Motor neuron (in vitro differentiated cells): ENCODE data around the gene CTXND1. TPM values are rescaled to one million over a fixed set of nuclear protein-coding genes. Genes with fewer than 3 reads are reported as not detected.

Experiments used
- ATAC-seq, 8 experiments: fragments of 200-7000 bp; cut with Tn5 transposase; replicated peaks in 6 of 8; 2 replicates each; pipeline ENCODE4 v1.8.0; 2021; ENCODE audit warnings: mild to moderate bottlenecking in 8 of 8, moderate library complexity in 8 of 8
- H3K27ac ChIP-seq, 2 donors: fragments of 250-450 bp; sonication (Bioruptor Pico); 2 replicates each; pipeline ENCODE4 v1.9.0; 2021; ENCODE audit warnings: antibody characterized with exemption in 2 of 2, mild to moderate bottlenecking in 2 of 2, moderate library complexity in 1 of 2
- H3K4me1 ChIP-seq, 2 donors: fragments of 250-450 bp; sonication (Bioruptor Pico); replicated peaks in 1 of 2; 2 replicates each; pipeline ENCODE4 v1.6.1; 2021; ENCODE audit warnings: antibody characterized with exemption in 2 of 2, mild to moderate bottlenecking in 2 of 2, moderate library complexity in 1 of 2
- H3K4me3 ChIP-seq, 5 donors: fragments of 250-450 bp; sonication (Bioruptor Pico); 2 replicates each; pipeline ENCODE4 v1.9.0; 2021; ENCODE audit warnings: antibody characterized with exemption in 5 of 5, mild to moderate bottlenecking in 5 of 5, moderate library complexity in 4 of 5
- WGBS, 10 experiments: fragments of 450-650 bp; shearing (Covaris generic); methylation state at CpG; one replicate each; pipeline ENCODE4 v1.0.0; 2022; 5-methylcytosine and 5-hydroxymethylcytosine counted together
- in situ Hi-C, 9 experiments: fragments of 400-800 bp; cut with MboI; loops; one replicate each; pipeline ENCODE4 v1.15.0; 2021; ENCODE audit warnings: low sequenced_read_pairs in 9 of 9, low pct_unique_long_range_greater_than_20kb in 2 of 9; ENCODE audit not compliant: unreplicated experiment in 9 of 9
- total RNA-seq, 8 experiments: library from RNA; unstranded; fragments of 300-600 nt; gene quantifications; 2 replicates each; pipeline versions ENCODE4 v1.2.3 to v1.2.4, GENCODE V29; 2022

Gene CTXND1
- total RNA-seq, 8 experiments from 2014 or later = under 0.01 to 10.9 (median 0.50) TPM

GRCh38 chr15:80201256-80202015 lies 50.6 kb downstream of the CTXND1 start:
- 70 to 100% (median 82%) methylated on average over 1 to 12 of the region's 26 CpGs; no CpG with 5 or more reads in 4 of the 10 experiments for WGBS, 10 experiments
- no peak for ATAC-seq
- H3K27ac ChIP-seq = no peak overlapping the region
- in situ Hi-C loops = no loop called here
- no peak overlapping the region for H3K4me3 ChIP-seq
- H3K4me1 ChIP-seq = peaks cover 0 to 2% of the 10 kb centered on the region in 2 donors

DNA sequence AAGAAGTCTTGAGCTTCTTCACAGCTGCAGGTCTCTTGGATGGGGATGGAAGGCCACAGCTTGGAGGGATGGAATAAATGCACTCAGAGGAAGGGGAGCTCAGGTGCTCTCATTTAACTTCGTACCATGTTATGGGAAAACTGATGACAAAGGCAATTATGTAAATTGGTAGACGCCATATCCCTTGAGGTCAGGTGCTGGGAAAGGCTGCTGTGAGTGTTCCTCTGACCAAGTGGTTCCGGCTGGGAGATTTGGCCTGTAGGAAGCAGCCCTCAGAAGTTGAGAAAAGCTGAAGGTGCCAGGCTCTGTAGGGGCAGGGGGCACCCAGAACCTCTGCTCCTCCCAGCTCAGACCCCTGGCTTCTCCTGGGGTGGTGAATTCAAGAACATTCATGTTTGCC lies 52.1 kb downstream of the CTXND1 start:
- in situ Hi-C loops = no loop called here
- peaks cover 0 to 2% of the 10 kb centered on the region in 2 donors for H3K4me1 ChIP-seq
- H3K27ac ChIP-seq = no peak overlapping the region
- 38 to 100% (median 75%) methylated on average over 1 to 2 of the region's 3 CpGs; no CpG with 5 or more reads in 3 of the 10 experiments for WGBS, 10 experiments
- ATAC-seq = no peak
- no peak overlapping the region for H3K4me3 ChIP-seq

- H3K27ac ChIP-seq = no peak overlapping the region
- ATAC-seq = peak in 4 of 8 experiments; percentile 36 to 93 (median 72)
- peaks cover 0 to 2% of the 10 kb centered on the region in 2 donors for H3K4me1 ChIP-seq
- WGBS, 10 experiments = 0 to 47% (median 20%) methylated on average over 1 to 2 of the region's 2 CpGs; no CpG with 5 or more reads in 5 of the 10 experiments
- in situ Hi-C loops = no loop called here
- H3K4me3 ChIP-seq = no peak overlapping the region
Observed at GRCh38 chr15:80199366-80199765, 52.6 kb downstream of the CTXND1 start.

GRCh38 chr15:80194914-80195313 lies 57.1 kb downstream of the CTXND1 start:
- ATAC-seq = no peak
- H3K4me1 ChIP-seq = peaks cover 0 to 2% of the 10 kb centered on the region in 2 donors
- no peak overlapping the region for H3K4me3 ChIP-seq
- in situ Hi-C loops = no loop called here
- 80% methylated on average over 1 of the region's 1 CpG; no CpG with 5 or more reads in 9 of the 10 experiments for WGBS, 10 experiments
- no peak overlapping the region for H3K27ac ChIP-seq

GRCh38 chr15:80194186-80194585 lies 57.8 kb downstream of the CTXND1 start:
- in situ Hi-C loops = no loop called here
- H3K4me1 ChIP-seq = no peaks in the 10 kb centered on the region
- no peak for ATAC-seq
- 50 to 100% (median 100%) methylated on average over 1 of the region's 1 CpG; no CpG with 5 or more reads in 3 of the 10 experiments for WGBS, 10 experiments
- no peak overlapping the region for H3K4me3 ChIP-seq
- H3K27ac ChIP-seq = no peak overlapping the region

GRCh38 chr15:80191897-80192595 lies 60.0 kb downstream of the CTXND1 start:
- 67 to 100% (median 95%) methylated on average over 1 to 7 of the region's 8 CpGs; no CpG with 5 or more reads in 1 of the 10 experiments for WGBS, 10 experiments
- in situ Hi-C loops = no loop called here
- Histone ChIP-seq H3K27ac (no peak overlapping the region), H3K4me1 (no peaks in the 10 kb centered on the region), H3K4me3 (no peak overlapping the region)
- ATAC-seq = no peak

DNA sequence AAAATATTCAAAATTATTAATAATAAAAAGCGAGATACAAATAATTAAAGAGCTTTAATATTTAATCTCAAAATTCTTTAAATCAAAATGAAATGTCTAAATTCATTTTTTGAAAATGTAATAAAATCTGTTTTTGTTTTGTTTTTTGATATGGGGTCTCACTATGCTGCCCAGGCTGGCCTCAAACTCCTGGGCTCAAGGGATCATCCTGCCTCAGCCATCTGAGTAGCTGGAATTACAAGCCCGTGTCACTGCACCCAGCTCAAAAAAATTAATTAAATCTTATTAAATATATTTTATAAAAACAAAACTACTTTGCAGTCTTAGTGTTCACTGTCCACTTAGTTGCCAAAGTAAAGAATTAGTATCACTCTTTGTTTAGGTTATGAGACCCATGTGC lies 60.8 kb downstream of the CTXND1 start:
- 86 to 100% (median 95%) methylated on average over 1 to 2 of the region's 2 CpGs for WGBS, 10 experiments
- in situ Hi-C loops = no loop called here
- H3K27ac ChIP-seq = no peak overlapping the region
- no peak for ATAC-seq
- H3K4me1 ChIP-seq = no peaks in the 10 kb centered on the region
- no peak overlapping the region for H3K4me3 ChIP-seq

DNA sequence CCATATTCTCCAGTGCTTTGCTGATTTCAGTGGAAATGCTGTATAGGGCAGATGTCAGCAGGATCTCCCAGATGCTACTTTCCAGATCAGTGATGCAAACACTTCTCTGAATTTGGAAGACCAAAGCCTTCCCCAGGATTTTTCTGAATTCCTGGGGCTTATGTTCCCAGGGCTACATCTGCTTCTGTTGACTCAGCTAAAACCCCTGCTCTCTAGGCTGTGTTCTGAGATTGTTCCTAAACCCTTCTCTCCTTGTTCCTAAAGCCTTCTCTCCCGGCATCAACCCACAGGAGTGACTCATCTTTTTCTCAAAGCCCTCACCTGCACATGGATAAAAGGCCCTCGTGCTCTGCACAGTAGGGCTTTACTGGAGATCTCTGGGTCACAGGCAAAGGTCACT lies 63.8 kb downstream of the CTXND1 start:
- H3K27ac ChIP-seq = no peak overlapping the region
- no peaks in the 10 kb centered on the region for H3K4me1 ChIP-seq
- WGBS, 10 experiments = 40 to 100% (median 50%) methylated on average over 1 of the region's 2 CpGs; no CpG with 5 or more reads in 7 of the 10 experiments
- no peak for ATAC-seq
- in situ Hi-C loops = no loop called here
- H3K4me3 ChIP-seq = no peak overlapping the region

DNA sequence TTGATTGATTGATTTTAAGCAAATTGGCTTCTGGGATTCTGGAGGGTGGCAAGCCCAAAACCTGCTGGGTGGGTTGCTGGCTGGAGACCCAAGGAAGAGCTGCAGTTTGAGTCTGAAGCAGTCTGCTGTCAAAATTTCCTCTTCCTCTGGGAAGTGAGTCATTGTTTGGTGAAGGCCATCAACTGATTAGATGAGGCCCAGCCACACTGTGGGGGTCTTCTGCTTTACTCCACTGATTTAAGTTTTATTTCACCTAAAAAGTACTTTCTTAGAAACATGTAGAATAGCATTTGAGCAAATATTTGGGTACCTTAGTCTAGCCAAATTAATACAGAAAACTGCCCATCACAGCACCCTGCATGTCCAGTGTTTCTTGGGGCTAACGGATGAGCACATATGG lies 65.4 kb downstream of the CTXND1 start:
- no peak overlapping the region for H3K4me3 ChIP-seq
- H3K27ac ChIP-seq = no peak overlapping the region
- no peak for ATAC-seq
- 86 to 100% (median 100%) methylated on average over 1 of the region's 1 CpG; no CpG with 5 or more reads in 5 of the 10 experiments for WGBS, 10 experiments
- in situ Hi-C loops = no loop called here
- no peaks in the 10 kb centered on the region for H3K4me1 ChIP-seq

- WGBS, 10 experiments = 75 to 100% (median 94%) methylated on average over 1 to 5 of the region's 7 CpGs; no CpG with 5 or more reads in 4 of the 10 experiments
- no peak for ATAC-seq
- no peak overlapping the region for H3K27ac ChIP-seq
- in situ Hi-C loops = no loop called here
- H3K4me1 ChIP-seq = no peaks in the 10 kb centered on the region
- no peak overlapping the region for H3K4me3 ChIP-seq
Observed at GRCh38 chr15:80186066-80186465, 65.9 kb downstream of the CTXND1 start.

- in situ Hi-C loops = no loop called here
- H3K4me3 ChIP-seq = no peak overlapping the region
- WGBS, 10 experiments = 20 to 100% (median 93%) methylated on average over 1 to 2 of the region's 2 CpGs; no CpG with 5 or more reads in 2 of the 10 experiments
Observed at GRCh38 chr15:80185152-80185551, 66.9 kb downstream of the CTXND1 start.

DNA sequence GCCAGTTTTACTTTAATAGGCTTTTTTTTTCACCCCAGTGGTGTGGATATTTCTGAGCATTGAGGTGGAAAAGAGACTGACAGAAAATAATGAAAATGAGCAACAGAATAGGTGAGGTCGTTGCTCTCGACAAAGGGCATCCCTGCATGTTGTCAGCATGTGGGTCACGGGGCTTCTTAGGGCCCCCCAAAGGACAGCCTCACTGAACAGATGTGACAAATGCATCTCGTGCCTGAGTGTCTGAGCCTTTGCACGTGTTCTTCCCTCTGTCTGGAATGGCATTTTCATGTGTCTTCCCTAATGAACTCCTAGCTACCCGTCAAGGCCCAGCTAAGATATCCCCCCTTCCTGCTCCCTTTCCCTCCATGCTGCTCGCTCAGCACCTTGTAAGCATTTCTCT lies 67.5 kb downstream of the CTXND1 start:
- in situ Hi-C loops = no loop called here
- H3K4me1 ChIP-seq = no peaks in the 10 kb centered on the region

More at GRCh38 chr15:80185152-80185551, 66.9 kb downstream of the CTXND1 start:
- Histone ChIP-seq H3K27ac (no peak overlapping the region), H3K4me1 (no peaks in the 10 kb centered on the region)
- no peak for ATAC-seq

DNA sequence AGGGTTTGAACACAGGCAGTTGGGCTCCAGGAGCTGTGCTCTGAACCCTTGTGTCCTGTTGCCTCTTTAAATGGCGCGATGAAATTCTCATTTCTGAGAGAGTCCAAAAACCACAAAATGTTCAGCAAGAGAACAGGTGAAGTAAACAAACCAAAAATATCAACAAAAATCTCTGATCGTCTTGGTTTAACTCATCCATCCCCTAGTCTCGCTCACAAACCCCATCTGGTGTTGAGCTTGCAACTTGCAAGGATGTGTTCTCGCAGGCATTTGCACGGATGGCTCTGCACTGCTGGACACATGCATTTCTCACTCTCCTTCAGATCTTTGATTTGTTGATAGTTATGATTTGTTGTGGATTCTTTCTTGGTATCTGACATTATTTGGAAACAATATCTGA lies 68.1 kb downstream of the CTXND1 start:
- no peaks in the 10 kb centered on the region for H3K4me1 ChIP-seq
- 60 to 100% (median 80%) methylated on average over 1 to 6 of the region's 6 CpGs; no CpG with 5 or more reads in 2 of the 10 experiments for WGBS, 10 experiments
- H3K27ac ChIP-seq = no peak overlapping the region
- ATAC-seq = peak in 2 of 8 experiments; percentile 36 to 47
- no peak overlapping the region for H3K4me3 ChIP-seq
- in situ Hi-C loops = no loop called here

More for the DNA sequence above, 67.5 kb downstream of the CTXND1 start:
- no peak overlapping the region for H3K27ac ChIP-seq
- H3K4me3 ChIP-seq = no peak overlapping the region
- peak in 5 of 8 experiments; percentile 18 to 91 (median 74) for ATAC-seq
- WGBS, 10 experiments = 33 to 100% (median 64%) methylated on average over 1 to 5 of the region's 7 CpGs; no CpG with 5 or more reads in 3 of the 10 experiments
